HUES64 (cell line): ENCODE data around the gene POU3F3.

Experiments
- H3K27ac ChIP-seq: 2 replicates; pipeline ENCODE4 v1.7.0; 2013; ENCODE audit warnings: low read depth, low read length, inconsistent platforms
- H3K27me3 ChIP-seq: 2 replicates; pipeline ENCODE4 v1.6.1; 2013; ENCODE audit warnings: mild to moderate bottlenecking, low read length; ENCODE audit not compliant: insufficient read depth
- H3K36me3 ChIP-seq: 2 replicates; pipeline ENCODE4 v1.6.1; 2013; ENCODE audit warnings: mild to moderate bottlenecking, low read length; ENCODE audit not compliant: insufficient read depth
- H3K4me1 ChIP-seq: 2 replicates; pipeline ENCODE4 v1.6.1; 2013; ENCODE audit warnings: mild to moderate bottlenecking, low read length, moderate library complexity; ENCODE audit not compliant: insufficient read depth
- H3K4me3 ChIP-seq: 2 replicates; pipeline ENCODE4 v1.5.1; 2013; ENCODE audit warnings: mild to moderate bottlenecking, low read length, moderate library complexity
- H3K9ac ChIP-seq: 2 replicates; pipeline ENCODE4 v1.6.1; 2013; ENCODE audit warnings: mild to moderate bottlenecking, low read depth, low read length
- H3K9me3 ChIP-seq: 2 replicates; pipeline ENCODE4 v1.6.1; 2013; ENCODE audit warnings: low read depth, low read length; ENCODE audit not compliant: insufficient read depth
- WGBS: fragments of 150-250, 120-280 bp; methylation state at CpG from one replicate; pipeline ENCODE4 v1.1.7; 2013; ENCODE audit warnings: missing lambda C conversion rate; 5-methylcytosine and 5-hydroxymethylcytosine counted together

POU3F3 gene

GRCh38 chr2:104848526-104848925, 5.4 kb upstream of the POU3F3 start:
- no peak overlapping the region for H3K4me3 ChIP-seq
- H3K27ac ChIP-seq = no peak overlapping the region
- H3K27me3 ChIP-seq = peaks cover 99% of the 10 kb centered on the region
- no peak overlapping the region for H3K9ac ChIP-seq
- no peaks in the 10 kb centered on the region for H3K9me3 ChIP-seq
- 10% methylated on average over 4 of the region's 4 CpGs for WGBS
- H3K4me1 ChIP-seq = peaks cover 66% of the 10 kb centered on the region
- no peaks in the 10 kb centered on the region for H3K36me3 ChIP-seq

- no peak overlapping the region for H3K27ac ChIP-seq
- H3K36me3 ChIP-seq = no peaks in the 10 kb centered on the region
- H3K4me3 ChIP-seq = no peak overlapping the region
- 14% methylated on average over 1 of the region's 1 CpG for WGBS
- peaks cover 65% of the 10 kb centered on the region for H3K4me1 ChIP-seq
- no peak overlapping the region for H3K9ac ChIP-seq
- H3K27me3 ChIP-seq = peaks cover 96% of the 10 kb centered on the region
- H3K9me3 ChIP-seq = no peaks in the 10 kb centered on the region
Measured at GRCh38 chr2:104849101-104849500, 4.8 kb upstream of the POU3F3 start.

DNA sequence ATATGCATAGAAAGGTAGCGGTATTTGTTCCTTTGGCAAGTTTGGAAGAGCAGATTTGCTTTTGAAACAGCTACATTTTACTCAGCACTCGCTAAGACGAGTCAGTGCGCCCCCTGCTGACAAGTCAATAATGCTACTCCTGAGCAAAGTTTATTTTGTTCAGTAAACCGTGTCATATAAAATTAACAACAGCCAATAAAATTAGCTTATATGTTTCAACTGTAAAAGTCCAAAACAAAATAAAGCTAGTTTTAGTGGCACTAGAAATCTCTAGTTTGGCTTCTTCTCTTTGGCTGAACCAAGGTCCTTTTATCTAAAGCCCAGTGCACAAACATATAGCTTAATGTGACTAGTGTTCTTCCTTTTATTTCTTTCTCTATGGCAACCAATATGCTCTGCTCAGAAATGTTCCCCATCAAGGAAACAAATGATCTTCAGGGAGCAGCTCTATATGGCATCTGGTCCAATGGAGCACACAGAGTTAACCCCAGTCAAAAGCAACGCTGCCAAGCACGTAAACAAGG, 4.2 kb upstream of the POU3F3 start:
- Histone ChIP-seq H3K4me3 (peak overlapping the region; percentile 30), H3K9me3 (no peaks in the 10 kb centered on the region), H3K27me3 (peaks cover 96% of the 10 kb centered on the region), H3K27ac (no peak overlapping the region), H3K4me1 (peaks cover 62% of the 10 kb centered on the region), H3K36me3 (no peaks in the 10 kb centered on the region), H3K9ac (no peak overlapping the region)
- WGBS = 3% methylated on average over 7 of the region's 7 CpGs

GRCh38 chr2:104850361-104851290, 3.3 kb upstream of the POU3F3 start:
- Histone ChIP-seq H3K27ac (no peak overlapping the region), H3K9ac (no peak overlapping the region), H3K36me3 (no peaks in the 10 kb centered on the region), H3K4me3 (peak overlapping the region; percentile 30), H3K4me1 (peaks cover 59% of the 10 kb centered on the region), H3K9me3 (no peaks in the 10 kb centered on the region), H3K27me3 (peaks cover 92% of the 10 kb centered on the region)
- WGBS = under 1% methylated on average over 9 of the region's 9 CpGs

GRCh38 chr2:104851291-104852089, 2.4 kb upstream of the POU3F3 start:
- Histone ChIP-seq H3K27me3 (peaks cover 91% of the 10 kb centered on the region), H3K4me1 (peaks cover 52% of the 10 kb centered on the region), H3K9me3 (no peaks in the 10 kb centered on the region), H3K9ac (no peak overlapping the region), H3K27ac (no peak overlapping the region), H3K4me3 (peak overlapping the region; percentile 51), H3K36me3 (no peaks in the 10 kb centered on the region)
- under 1% methylated on average over 23 of the region's 29 CpGs for whole genome bisulfite sequencing

DNA sequence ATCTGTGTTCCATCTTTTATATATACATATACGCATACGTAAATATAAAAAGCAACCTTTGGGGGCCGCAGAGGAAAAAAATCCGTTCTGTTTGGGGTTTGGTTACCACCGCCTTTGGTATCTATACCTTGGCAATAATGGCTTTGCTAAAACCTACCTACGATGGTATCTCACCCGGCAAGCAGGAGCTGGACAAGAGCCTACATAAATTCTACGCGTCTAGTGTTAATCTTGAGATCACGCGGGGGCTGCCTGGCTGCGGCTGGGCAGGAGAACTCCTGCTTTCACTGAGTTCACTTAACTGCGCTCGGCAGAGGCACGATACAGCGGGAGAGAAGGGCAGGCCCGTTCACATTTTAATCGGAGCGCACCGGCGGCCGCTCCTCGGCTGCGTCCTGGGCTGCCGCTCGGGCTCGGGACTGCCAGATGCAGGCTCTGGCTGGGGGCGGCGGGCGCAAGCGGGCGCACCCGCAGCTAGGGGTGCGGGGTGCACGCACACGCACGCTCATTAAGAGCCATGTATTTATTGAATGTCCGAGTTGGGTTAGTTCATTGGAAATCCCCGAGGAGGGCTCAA, 1.7 kb upstream of the POU3F3 start:
- WGBS = under 1% methylated on average over 37 of the region's 39 CpGs
- peak overlapping the region; percentile 51 for H3K4me3 ChIP-seq
- peaks cover 47% of the 10 kb centered on the region for H3K4me1 ChIP-seq
- H3K9ac ChIP-seq = peak overlapping the region; percentile 19; the same call in 1 of the 2 replicates
- H3K27ac ChIP-seq = no peak overlapping the region
- no peaks in the 10 kb centered on the region for H3K36me3 ChIP-seq
- peaks cover 91% of the 10 kb centered on the region for H3K27me3 ChIP-seq
- no peaks in the 10 kb centered on the region for H3K9me3 ChIP-seq

- Histone ChIP-seq H3K27ac (no peak overlapping the region), H3K9ac (no peak overlapping the region), H3K4me3 (peak overlapping the region; percentile 41), H3K4me1 (peaks cover 28% of the 10 kb centered on the region), H3K36me3 (no peaks in the 10 kb centered on the region), H3K27me3 (peaks cover 91% of the 10 kb centered on the region), H3K9me3 (no peaks in the 10 kb centered on the region)
- under 1% methylated on average over 48 of the region's 48 CpGs for whole genome bisulfite sequencing
Measured at GRCh38 chr2:104854498-104855220, 744 bp downstream of the POU3F3 start.

GRCh38 chr2:104855221-104856085, 1.5 kb downstream of the POU3F3 start:
- peaks cover 23% of the 10 kb centered on the region for H3K4me1 ChIP-seq
- under 1% methylated on average over 106 of the region's 135 CpGs for WGBS
- no peaks in the 10 kb centered on the region for H3K36me3 ChIP-seq
- H3K4me3 ChIP-seq = peak overlapping the region; percentile 41
- no peak overlapping the region for H3K27ac ChIP-seq
- H3K9ac ChIP-seq = no peak overlapping the region
- no peaks in the 10 kb centered on the region for H3K9me3 ChIP-seq
- peaks cover 91% of the 10 kb centered on the region for H3K27me3 ChIP-seq

GRCh38 chr2:104856086-104856972, 2.4 kb downstream of the POU3F3 start:
- H3K4me1 ChIP-seq = peaks cover 20% of the 10 kb centered on the region
- peaks cover 91% of the 10 kb centered on the region for H3K27me3 ChIP-seq
- H3K9me3 ChIP-seq = no peaks in the 10 kb centered on the region
- WGBS = 2% methylated on average over 106 of the region's 106 CpGs
- H3K36me3 ChIP-seq = no peaks in the 10 kb centered on the region
- peak overlapping the region; percentile 2; the same call in 1 of the 2 replicates for H3K4me3 ChIP-seq
- H3K9ac ChIP-seq = no peak overlapping the region
- H3K27ac ChIP-seq = no peak overlapping the region
